ENCODE data around the gene PTTG1. TPM values are rescaled to one million over a fixed set of nuclear protein-coding genes. Genes with fewer than 3 reads are reported as not detected.

PTTG1 gene
- total and polyA plus RNA-seq, 2 experiments from 2014 or later: 394 to 620 TPM

DNA sequence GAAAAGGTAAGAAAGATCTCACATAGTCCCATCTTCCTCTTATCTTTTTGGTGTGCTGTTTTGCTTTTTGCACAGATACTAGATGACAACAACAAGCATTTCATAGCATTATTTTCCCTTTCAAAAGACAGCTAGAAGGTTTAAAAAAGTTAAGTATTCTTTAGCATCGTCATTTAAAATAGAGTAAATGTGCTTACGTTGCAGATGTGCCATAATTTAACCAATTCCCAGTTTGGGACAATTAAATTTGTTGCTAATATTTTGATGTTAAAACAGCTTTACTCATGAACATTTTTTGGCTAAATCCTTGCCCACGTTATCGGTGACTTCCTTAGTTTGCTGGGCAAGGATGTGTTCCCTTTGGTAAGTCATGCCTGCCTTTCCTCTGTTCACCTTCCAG lies 41.6 kb downstream of the PTTG1 start:
- Mint-ChIP-seq H3K27me3 (ENCODE audit: insufficient read depth, low read depth, poor library complexity) (no peaks in the 10 kb centered on the region), H3K4me3 (no peak overlapping the region), H3K27ac (no peak overlapping the region), H3K9me3 (peaks cover 12% of the 10 kb centered on the region; the same call in 2 of the 3 replicates), H3K4me1 (peaks cover 13% of the 10 kb centered on the region; the same call in 2 of the 3 replicates), H3K36me3 (ENCODE audit: low read depth) (no peaks in the 10 kb centered on the region)
- Histone ChIP-seq H3K27me3 (ENCODE audit: insufficient read depth) (no peaks in the 10 kb centered on the region), H2AFZ (no peak overlapping the region), H3K4me2 (no peak overlapping the region), H3K9me2 (ENCODE audit: insufficient read depth) (no peaks in the 10 kb centered on the region), H3K4me1 (ENCODE audit: insufficient read depth) (peaks cover 14% of the 10 kb centered on the region), H3K36me3 (ENCODE audit: insufficient read depth) (no peaks in the 10 kb centered on the region), H3K4me3 (no peak overlapping the region), H4K20me1 (replicated peaks; ENCODE audit: insufficient read depth) (no peaks in the 10 kb centered on the region), H3K79me2 (replicated peaks; ENCODE audit: insufficient read depth) (no peaks in the 10 kb centered on the region), H3K27ac (ENCODE audit: low read depth) (no peak overlapping the region), H3F3A (replicated peaks; ENCODE audit: low read depth) (no peaks in the 10 kb centered on the region)
- TF ChIP-seq NANOG (IDR thresholded peaks at IDR 0.05; ENCODE audit: borderline replicate concordance): no peak
- TF ChIP-seq, protein P1, sequence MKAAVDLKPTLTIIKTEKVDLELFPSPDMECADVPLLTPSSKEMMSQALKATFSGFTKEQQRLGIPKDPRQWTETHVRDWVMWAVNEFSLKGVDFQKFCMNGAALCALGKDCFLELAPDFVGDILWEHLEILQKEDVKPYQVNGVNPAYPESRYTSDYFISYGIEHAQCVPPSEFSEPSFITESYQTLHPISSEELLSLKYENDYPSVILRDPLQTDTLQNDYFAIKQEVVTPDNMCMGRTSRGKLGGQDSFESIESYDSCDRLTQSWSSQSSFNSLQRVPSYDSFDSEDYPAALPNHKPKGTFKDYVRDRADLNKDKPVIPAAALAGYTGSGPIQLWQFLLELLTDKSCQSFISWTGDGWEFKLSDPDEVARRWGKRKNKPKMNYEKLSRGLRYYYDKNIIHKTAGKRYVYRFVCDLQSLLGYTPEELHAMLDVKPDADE (IDR thresholded peaks at IDR 0.05): no peak
- TF ChIP-seq, protein P2, sequence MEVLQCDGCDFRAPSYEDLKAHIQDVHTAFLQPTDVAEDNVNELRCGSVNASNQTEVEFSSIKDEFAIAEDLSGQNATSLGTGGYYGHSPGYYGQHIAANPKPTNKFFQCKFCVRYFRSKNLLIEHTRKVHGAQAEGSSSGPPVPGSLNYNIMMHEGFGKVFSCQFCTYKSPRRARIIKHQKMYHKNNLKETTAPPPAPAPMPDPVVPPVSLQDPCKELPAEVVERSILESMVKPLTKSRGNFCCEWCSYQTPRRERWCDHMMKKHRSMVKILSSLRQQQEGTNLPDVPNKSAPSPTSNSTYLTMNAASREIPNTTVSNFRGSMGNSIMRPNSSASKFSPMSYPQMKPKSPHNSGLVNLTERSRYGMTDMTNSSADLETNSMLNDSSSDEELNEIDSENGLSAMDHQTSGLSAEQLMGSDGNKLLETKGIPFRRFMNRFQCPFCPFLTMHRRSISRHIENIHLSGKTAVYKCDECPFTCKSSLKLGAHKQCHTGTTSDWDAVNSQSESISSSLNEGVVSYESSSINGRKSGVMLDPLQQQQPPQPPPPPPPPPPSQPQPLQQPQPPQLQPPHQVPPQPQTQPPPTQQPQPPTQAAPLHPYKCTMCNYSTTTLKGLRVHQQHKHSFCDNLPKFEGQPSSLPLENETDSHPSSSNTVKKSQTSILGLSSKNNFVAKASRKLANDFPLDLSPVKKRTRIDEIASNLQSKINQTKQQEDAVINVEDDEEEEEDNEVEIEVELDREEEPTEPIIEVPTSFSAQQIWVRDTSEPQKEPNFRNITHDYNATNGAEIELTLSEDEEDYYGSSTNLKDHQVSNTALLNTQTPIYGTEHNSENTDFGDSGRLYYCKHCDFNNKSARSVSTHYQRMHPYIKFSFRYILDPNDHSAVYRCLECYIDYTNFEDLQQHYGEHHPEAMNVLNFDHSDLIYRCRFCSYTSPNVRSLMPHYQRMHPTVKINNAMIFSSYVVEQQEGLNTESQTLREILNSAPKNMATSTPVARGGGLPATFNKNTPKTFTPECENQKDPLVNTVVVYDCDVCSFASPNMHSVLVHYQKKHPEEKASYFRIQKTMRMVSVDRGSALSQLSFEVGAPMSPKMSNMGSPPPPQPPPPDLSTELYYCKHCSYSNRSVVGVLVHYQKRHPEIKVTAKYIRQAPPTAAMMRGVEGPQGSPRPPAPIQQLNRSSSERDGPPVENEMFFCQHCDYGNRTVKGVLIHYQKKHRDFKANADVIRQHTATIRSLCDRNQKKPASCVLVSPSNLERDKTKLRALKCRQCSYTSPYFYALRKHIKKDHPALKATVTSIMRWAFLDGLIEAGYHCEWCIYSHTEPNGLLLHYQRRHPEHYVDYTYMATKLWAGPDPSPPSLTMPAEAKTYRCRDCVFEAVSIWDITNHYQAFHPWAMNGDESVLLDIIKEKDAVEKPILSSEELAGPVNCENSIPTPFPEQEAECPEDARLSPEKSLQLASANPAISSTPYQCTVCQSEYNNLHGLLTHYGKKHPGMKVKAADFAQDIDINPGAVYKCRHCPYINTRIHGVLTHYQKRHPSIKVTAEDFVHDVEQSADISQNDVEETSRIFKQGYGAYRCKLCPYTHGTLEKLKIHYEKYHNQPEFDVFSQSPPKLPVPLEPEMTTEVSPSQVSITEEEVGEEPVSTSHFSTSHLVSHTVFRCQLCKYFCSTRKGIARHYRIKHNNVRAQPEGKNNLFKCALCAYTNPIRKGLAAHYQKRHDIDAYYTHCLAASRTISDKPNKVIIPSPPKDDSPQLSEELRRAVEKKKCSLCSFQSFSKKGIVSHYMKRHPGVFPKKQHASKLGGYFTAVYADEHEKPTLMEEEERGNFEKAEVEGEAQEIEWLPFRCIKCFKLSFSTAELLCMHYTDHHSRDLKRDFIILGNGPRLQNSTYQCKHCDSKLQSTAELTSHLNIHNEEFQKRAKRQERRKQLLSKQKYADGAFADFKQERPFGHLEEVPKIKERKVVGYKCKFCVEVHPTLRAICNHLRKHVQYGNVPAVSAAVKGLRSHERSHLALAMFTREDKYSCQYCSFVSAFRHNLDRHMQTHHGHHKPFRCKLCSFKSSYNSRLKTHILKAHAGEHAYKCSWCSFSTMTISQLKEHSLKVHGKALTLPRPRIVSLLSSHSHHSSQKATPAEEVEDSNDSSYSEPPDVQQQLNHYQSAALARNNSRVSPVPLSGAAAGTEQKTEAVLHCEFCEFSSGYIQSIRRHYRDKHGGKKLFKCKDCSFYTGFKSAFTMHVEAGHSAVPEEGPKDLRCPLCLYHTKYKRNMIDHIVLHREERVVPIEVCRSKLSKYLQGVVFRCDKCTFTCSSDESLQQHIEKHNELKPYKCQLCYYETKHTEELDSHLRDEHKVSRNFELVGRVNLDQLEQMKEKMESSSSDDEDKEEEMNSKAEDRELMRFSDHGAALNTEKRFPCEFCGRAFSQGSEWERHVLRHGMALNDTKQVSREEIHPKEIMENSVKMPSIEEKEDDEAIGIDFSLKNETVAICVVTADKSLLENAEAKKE (CRISPR knock-in tag; IDR thresholded peaks at IDR 0.05): no peak
- TF ChIP-seq, protein P3, sequence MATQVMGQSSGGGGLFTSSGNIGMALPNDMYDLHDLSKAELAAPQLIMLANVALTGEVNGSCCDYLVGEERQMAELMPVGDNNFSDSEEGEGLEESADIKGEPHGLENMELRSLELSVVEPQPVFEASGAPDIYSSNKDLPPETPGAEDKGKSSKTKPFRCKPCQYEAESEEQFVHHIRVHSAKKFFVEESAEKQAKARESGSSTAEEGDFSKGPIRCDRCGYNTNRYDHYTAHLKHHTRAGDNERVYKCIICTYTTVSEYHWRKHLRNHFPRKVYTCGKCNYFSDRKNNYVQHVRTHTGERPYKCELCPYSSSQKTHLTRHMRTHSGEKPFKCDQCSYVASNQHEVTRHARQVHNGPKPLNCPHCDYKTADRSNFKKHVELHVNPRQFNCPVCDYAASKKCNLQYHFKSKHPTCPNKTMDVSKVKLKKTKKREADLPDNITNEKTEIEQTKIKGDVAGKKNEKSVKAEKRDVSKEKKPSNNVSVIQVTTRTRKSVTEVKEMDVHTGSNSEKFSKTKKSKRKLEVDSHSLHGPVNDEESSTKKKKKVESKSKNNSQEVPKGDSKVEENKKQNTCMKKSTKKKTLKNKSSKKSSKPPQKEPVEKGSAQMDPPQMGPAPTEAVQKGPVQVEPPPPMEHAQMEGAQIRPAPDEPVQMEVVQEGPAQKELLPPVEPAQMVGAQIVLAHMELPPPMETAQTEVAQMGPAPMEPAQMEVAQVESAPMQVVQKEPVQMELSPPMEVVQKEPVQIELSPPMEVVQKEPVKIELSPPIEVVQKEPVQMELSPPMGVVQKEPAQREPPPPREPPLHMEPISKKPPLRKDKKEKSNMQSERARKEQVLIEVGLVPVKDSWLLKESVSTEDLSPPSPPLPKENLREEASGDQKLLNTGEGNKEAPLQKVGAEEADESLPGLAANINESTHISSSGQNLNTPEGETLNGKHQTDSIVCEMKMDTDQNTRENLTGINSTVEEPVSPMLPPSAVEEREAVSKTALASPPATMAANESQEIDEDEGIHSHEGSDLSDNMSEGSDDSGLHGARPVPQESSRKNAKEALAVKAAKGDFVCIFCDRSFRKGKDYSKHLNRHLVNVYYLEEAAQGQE (IDR thresholded peaks at IDR 0.05; ENCODE audit: unreplicated experiment): no peak
- TF ChIP-seq JUNB (IDR thresholded peaks at IDR 0.05; ENCODE audit: unreplicated experiment): no peak
- TF ChIP-seq, protein P4, sequence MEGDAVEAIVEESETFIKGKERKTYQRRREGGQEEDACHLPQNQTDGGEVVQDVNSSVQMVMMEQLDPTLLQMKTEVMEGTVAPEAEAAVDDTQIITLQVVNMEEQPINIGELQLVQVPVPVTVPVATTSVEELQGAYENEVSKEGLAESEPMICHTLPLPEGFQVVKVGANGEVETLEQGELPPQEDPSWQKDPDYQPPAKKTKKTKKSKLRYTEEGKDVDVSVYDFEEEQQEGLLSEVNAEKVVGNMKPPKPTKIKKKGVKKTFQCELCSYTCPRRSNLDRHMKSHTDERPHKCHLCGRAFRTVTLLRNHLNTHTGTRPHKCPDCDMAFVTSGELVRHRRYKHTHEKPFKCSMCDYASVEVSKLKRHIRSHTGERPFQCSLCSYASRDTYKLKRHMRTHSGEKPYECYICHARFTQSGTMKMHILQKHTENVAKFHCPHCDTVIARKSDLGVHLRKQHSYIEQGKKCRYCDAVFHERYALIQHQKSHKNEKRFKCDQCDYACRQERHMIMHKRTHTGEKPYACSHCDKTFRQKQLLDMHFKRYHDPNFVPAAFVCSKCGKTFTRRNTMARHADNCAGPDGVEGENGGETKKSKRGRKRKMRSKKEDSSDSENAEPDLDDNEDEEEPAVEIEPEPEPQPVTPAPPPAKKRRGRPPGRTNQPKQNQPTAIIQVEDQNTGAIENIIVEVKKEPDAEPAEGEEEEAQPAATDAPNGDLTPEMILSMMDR (conservative IDR thresholded peaks at IDR 0.05; ENCODE audit: low read depth in 2 of 2): no peak
- no peak for TF ChIP-seq ZNF331 (CRISPR knock-in tag; IDR thresholded peaks at IDR 0.05; ENCODE audit: low read depth)
- no peak for TF ChIP-seq POLR2AphosphoS5 (IDR thresholded peaks at IDR 0.05; ENCODE audit: low read depth)
- no peak for TF ChIP-seq CREB1 (CRISPR knock-in tag; IDR thresholded peaks at IDR 0.05; ENCODE audit: low read depth)
- ATAC-seq: no peak
- DNase-seq (ENCODE audit: low spot score): no peak
